Left kidney (tissue), 2 donors: ENCODE measurements around the gene ATP6V1E1. TPM values are rescaled to one million over a fixed set of nuclear protein-coding genes. Genes with fewer than 3 reads are reported as not detected.
"Not testable (repeated sequence)": the region's sequence is repeated elsewhere in the genome, so short reads cannot be mapped to it uniquely, and the experiment has no call there.

ENCODE experiments used
- DNase-seq: peaks from one replicate; pipeline ENCODE4 v3.0.0-alpha.2; 2013
- polyA plus RNA-seq: library from polyadenylated mRNA; unstranded; fragments of 120-200 nt; gene quantifications from one replicate; pipeline ENCODE4 v1.2.1, GENCODE V29; 2013; ENCODE audit not compliant: insufficient read length

ATP6V1E1 gene
- polyA plus RNA-seq, 1 donor: 135 TPM

- no peak for DNase-seq
Measured at GRCh38 chr22:17586831-17587440, 41.6 kb downstream of the ATP6V1E1 start.

- no peak for DNase-seq
Measured at GRCh38 chr22:17583151-17583550, 45.4 kb downstream of the ATP6V1E1 start.

- no peak for DNase-seq
Measured at GRCh38 chr22:17581631-17582030, 46.9 kb downstream of the ATP6V1E1 start.

GRCh38 chr22:17581056-17581455 is 47.5 kb downstream of the ATP6V1E1 start:
- no peak for DNase-seq

GRCh38 chr22:17580441-17581031 is 48.0 kb downstream of the ATP6V1E1 start:
- DNase-seq: no peak

- no peak for DNase-seq
Measured at GRCh38 chr22:17579535-17579981, 49.0 kb downstream of the ATP6V1E1 start.

- no peak for DNase-seq
Measured at GRCh38 chr22:17578136-17578754, 50.3 kb downstream of the ATP6V1E1 start.

GRCh38 chr22:17576470-17576869 is 52.1 kb downstream of the ATP6V1E1 start:
- no peak for DNase-seq

GRCh38 chr22:17575681-17576080 is 52.9 kb downstream of the ATP6V1E1 start:
- DNase-seq: no peak

- DNase-seq: no peak
Measured at GRCh38 chr22:17575151-17575550, 53.4 kb downstream of the ATP6V1E1 start.

- DNase-seq: no peak
Measured at GRCh38 chr22:17570851-17571631, 57.5 kb downstream of the ATP6V1E1 start.

GRCh38 chr22:17569971-17570511 is 58.5 kb downstream of the ATP6V1E1 start:
- DNase-seq: no peak

- no peak for DNase-seq
Measured at GRCh38 chr22:17566776-17567175, 61.8 kb downstream of the ATP6V1E1 start.

GRCh38 chr22:17566016-17566687 is 62.4 kb downstream of the ATP6V1E1 start:
- DNase-seq: not testable (repeated sequence)

- DNase-seq: no peak
Measured at GRCh38 chr22:17563936-17564391, 64.6 kb downstream of the ATP6V1E1 start.

GRCh38 chr22:17562906-17563870 is 65.4 kb downstream of the ATP6V1E1 start, which contains the start of gene SLC25A18:
TSS of gene SLC25A18 (plus strand) at chr22:17563498. CDS start at chr22:17579945, 16,447 bp downstream.
- no peak for DNase-seq

- no peak for DNase-seq
Measured at GRCh38 chr22:17559188-17559587, 69.4 kb downstream of the ATP6V1E1 start.

- DNase-seq: no peak
Measured at GRCh38 chr22:17554814-17555213, 73.7 kb downstream of the ATP6V1E1 start.

GRCh38 chr22:17552737-17553136 is 75.8 kb downstream of the ATP6V1E1 start:
- DNase-seq: no peak

GRCh38 chr22:17549655-17550054 is 78.9 kb downstream of the ATP6V1E1 start:
- DNase-seq: no peak
